ENCODE results near the gene DOCK4. TPM values are rescaled to one million over a fixed set of nuclear protein-coding genes. Genes with fewer than 3 reads are reported as not detected.

Gene DOCK4
- total RNA-seq, 1 donor from 2014 or later: 43.0 TPM

GRCh38 chr7:111789048-111789320, 417.2 kb downstream of the DOCK4 start:
- Mint-ChIP-seq H3K4me3 (ENCODE audit: unreplicated experiment) (no peak overlapping the region), H3K27me3 (ENCODE audit: low read depth) (no peaks in the 10 kb centered on the region), H3K4me1 (ENCODE audit: low read depth) (peaks cover 29% of the 10 kb centered on the region), H3K36me3 (ENCODE audit: low read depth) (peaks cover 19% of the 10 kb centered on the region), H3K9me3 (ENCODE audit: low read depth) (peaks cover 3% of the 10 kb centered on the region), H3K27ac (ENCODE audit: unreplicated experiment) (no peak overlapping the region)
- no peak for DNase-seq (ENCODE audit: low spot score)
- TF ChIP-seq, protein P1, sequence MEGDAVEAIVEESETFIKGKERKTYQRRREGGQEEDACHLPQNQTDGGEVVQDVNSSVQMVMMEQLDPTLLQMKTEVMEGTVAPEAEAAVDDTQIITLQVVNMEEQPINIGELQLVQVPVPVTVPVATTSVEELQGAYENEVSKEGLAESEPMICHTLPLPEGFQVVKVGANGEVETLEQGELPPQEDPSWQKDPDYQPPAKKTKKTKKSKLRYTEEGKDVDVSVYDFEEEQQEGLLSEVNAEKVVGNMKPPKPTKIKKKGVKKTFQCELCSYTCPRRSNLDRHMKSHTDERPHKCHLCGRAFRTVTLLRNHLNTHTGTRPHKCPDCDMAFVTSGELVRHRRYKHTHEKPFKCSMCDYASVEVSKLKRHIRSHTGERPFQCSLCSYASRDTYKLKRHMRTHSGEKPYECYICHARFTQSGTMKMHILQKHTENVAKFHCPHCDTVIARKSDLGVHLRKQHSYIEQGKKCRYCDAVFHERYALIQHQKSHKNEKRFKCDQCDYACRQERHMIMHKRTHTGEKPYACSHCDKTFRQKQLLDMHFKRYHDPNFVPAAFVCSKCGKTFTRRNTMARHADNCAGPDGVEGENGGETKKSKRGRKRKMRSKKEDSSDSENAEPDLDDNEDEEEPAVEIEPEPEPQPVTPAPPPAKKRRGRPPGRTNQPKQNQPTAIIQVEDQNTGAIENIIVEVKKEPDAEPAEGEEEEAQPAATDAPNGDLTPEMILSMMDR (IDR thresholded peaks at IDR 0.05): no peak

GRCh38 chr7:111788286-111789047, 417.7 kb downstream of the DOCK4 start:
- no peak overlapping the region for H3K27ac Mint-ChIP-seq (ENCODE audit: unreplicated experiment)
- no peak for DNase-seq (ENCODE audit: low spot score)

GRCh38 chr7:111787741-111788140, 418.5 kb downstream of the DOCK4 start:
- H3K4me1 Mint-ChIP-seq (ENCODE audit: low read depth): peaks cover 29% of the 10 kb centered on the region
- no peak overlapping the region for H3K4me3 Mint-ChIP-seq (ENCODE audit: unreplicated experiment)
- no peaks in the 10 kb centered on the region for H3K9me3 Mint-ChIP-seq (ENCODE audit: low read depth)
- TF ChIP-seq, protein P1 (IDR thresholded peaks at IDR 0.05): no peak
- no peaks in the 10 kb centered on the region for H3K27me3 Mint-ChIP-seq (ENCODE audit: low read depth)
- no peak overlapping the region for H3K27ac Mint-ChIP-seq (ENCODE audit: unreplicated experiment)
- DNase-seq (ENCODE audit: low spot score): no peak
- peaks cover 14% of the 10 kb centered on the region for H3K36me3 Mint-ChIP-seq (ENCODE audit: low read depth)

More at GRCh38 chr7:111788286-111789047, 417.7 kb downstream of the DOCK4 start:
- no peak overlapping the region for H3K4me3 Mint-ChIP-seq (ENCODE audit: unreplicated experiment)
- peaks cover 29% of the 10 kb centered on the region for H3K4me1 Mint-ChIP-seq (ENCODE audit: low read depth)
- peaks cover 3% of the 10 kb centered on the region for H3K9me3 Mint-ChIP-seq (ENCODE audit: low read depth)
- peaks cover 19% of the 10 kb centered on the region for H3K36me3 Mint-ChIP-seq (ENCODE audit: low read depth)
- H3K27me3 Mint-ChIP-seq (ENCODE audit: low read depth): no peaks in the 10 kb centered on the region
- TF ChIP-seq, protein P1 (IDR thresholded peaks at IDR 0.05): no peak

- no peak for DNase-seq (ENCODE audit: low spot score)
- Mint-ChIP-seq H3K36me3 (ENCODE audit: low read depth) (peaks cover 19% of the 10 kb centered on the region), H3K27me3 (ENCODE audit: low read depth) (no peaks in the 10 kb centered on the region), H3K27ac (ENCODE audit: unreplicated experiment) (no peak overlapping the region), H3K4me1 (ENCODE audit: low read depth) (peaks cover 29% of the 10 kb centered on the region), H3K4me3 (ENCODE audit: unreplicated experiment) (no peak overlapping the region), H3K9me3 (ENCODE audit: low read depth) (no peaks in the 10 kb centered on the region)
- TF ChIP-seq, protein P1 (IDR thresholded peaks at IDR 0.05): no peak
Measured at GRCh38 chr7:111787099-111787498, 419.1 kb downstream of the DOCK4 start.

- Mint-ChIP-seq H3K4me3 (ENCODE audit: unreplicated experiment) (no peak overlapping the region), H3K4me1 (ENCODE audit: low read depth) (peaks cover 26% of the 10 kb centered on the region), H3K36me3 (ENCODE audit: low read depth) (peaks cover 29% of the 10 kb centered on the region), H3K9me3 (ENCODE audit: low read depth) (no peaks in the 10 kb centered on the region), H3K27ac (ENCODE audit: unreplicated experiment) (no peak overlapping the region), H3K27me3 (ENCODE audit: low read depth) (no peaks in the 10 kb centered on the region)
- TF ChIP-seq, protein P1 (IDR thresholded peaks at IDR 0.05): no peak
- DNase-seq (ENCODE audit: low spot score): no peak
Measured at GRCh38 chr7:111785076-111785475, 421.1 kb downstream of the DOCK4 start.
